HPDE6-E6E7 (cell line): ENCODE results near the gene NBPF1.
"Not testable (repeated sequence)": the region's sequence is repeated elsewhere in the genome, so short reads cannot be mapped to it uniquely, and the experiment has no call there.

Experiments used
- DNase-seq: peaks from one replicate; pipeline ENCODE4 v3.0.0; 2011; ENCODE audit warnings: missing footprints; ENCODE audit errors: extremely low spot score

The NBPF1 gene

DNA sequence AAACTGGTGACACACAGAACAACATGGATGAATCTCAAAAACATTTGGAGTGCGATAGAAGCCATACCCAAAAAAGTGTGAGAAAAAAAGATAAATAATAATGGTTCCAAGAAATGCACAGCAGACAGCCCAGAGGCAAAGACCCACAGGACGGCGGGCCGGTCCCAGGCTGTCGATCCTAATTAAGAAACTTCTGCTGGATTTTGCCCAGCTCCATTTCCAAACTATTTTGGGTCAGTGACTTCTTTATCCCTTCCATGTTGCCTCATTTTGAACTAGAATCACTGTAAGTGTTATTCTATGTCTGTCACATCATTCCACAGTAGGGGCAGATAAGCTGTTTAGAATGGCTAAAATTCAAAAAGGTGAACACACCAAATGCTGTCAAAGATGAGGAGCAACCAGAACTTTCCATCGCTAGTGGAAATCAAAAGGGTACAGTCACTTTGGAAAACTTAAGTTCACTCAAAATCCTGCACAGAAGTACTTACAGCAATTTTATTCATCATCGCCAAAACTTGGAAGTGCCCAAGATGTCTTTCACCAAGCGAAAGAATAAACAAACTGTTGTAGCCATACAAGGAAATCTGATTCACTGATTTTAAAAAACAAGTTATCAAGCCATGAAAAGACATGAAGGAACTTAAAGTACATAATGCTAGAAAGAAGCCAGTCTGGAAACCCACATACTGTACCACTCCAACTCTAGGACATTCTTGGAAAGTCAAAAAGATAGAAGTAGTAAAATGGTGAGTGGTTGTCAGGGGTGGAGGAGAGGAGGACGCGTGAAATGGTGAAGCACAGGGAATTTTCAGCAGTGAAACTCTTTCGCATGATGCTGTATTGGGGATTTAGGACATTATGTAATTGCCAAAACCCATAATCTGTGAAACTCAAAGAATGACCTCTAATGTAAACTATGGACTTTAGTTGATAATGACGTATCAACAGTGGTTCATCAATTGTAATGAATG, 7.5 kb downstream of the NBPF1 start:
- no peak for DNase-seq

GRCh38 chr1:16605213-16605525, 8.2 kb downstream of the NBPF1 start:
- no peak for DNase-seq

DNA sequence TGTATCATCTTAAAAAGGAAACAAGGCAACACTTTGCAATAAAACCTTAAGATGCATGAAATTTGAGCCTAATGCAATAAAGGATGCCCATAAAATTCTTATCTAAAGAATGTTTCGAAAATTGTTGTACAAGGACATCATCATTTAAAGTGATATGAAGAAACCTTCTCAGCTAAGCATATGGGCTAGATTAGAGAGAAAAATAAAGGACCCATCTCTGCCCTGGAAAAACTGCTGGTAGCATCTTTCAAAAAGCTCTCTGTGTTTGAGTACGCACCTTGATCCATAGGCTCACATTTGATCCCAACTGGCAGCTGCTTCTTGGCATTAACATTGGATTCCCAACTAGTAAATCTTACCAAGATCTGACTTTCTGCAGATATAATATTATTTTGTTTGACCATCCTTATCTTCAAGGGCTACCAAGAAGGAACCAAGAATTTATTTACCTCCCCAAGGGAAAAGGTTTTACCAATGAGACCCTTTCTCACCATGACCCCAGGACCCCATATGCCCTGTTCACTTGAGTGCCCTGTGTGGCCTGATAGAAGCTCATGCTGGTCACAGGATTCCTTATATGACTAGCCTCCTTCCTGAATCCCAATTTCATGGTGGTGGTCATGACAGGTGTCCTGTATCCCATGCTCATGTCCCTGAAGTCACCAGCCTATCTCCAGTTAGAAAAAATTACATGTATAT, 8.7 kb downstream of the NBPF1 start:
- DNase-seq = not testable (repeated sequence)

DNA sequence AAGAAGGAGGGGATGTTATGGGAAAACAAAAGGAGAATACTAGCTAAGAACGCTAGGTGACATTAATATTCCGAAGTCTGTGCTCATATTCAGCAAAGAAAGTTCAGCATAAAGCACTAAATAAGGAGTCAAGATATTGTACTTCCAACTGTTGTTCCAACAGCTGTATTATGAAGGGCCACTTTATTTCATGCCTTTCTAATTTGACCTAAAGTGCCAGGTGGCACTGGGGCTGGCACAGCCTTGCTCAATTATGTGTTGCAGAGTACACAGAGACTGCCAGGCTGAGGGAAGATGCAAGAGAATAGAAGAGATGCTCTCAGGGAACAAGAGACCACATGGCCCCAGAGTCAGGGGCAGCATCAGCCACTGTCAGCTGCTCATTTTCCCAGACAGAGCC, 9.7 kb downstream of the NBPF1 start:
- not testable (repeated sequence) for DNase-seq

- not testable (repeated sequence) for DNase-seq
Observed at GRCh38 chr1:16602336-16603011, 10.9 kb downstream of the NBPF1 start.

- DNase-seq = not testable (repeated sequence)
Observed at GRCh38 chr1:16600855-16601786, 12.2 kb downstream of the NBPF1 start.

DNA sequence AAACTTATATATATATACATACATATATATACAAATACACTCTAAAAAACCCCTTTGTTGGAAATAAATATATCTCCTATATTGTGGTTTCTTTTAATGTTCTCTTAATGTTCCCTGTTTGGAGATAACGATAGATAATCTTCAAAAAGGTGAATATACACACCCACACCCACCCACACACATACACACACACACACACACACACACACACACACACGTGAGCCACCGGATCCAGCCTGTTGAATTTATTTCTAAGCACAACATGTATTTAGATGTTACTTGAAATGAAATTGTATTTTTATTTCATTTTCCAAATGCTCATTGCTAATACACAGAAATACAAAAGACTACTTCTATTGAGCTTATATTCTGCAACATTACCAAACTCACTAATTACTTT, 14.0 kb downstream of the NBPF1 start:
- DNase-seq = not testable (repeated sequence)

GRCh38 chr1:16595216-16595615, 18.1 kb downstream of the NBPF1 start:
- not testable (repeated sequence) for DNase-seq

DNA sequence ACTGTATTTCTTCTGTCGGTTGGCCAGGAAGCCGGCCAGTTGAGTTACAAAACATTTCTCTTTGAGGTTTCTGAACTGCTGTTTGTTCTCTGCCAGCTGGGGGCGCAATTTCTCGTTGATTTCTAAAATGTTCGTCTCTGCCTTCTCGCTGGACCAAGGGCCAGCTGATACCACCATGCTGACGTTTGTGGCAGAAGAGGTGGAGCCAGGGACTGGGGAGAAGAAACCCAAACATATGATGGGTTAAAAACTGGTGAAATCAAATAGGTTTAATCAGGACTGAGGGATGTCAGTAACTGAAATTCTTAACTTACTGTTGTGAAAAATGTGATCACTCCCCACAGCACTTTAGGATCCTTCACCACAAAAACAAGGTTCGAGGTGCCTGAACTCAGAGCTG, 21.5 kb downstream of the NBPF1 start:
- not testable (repeated sequence) for DNase-seq

GRCh38 chr1:16588081-16588480, 25.3 kb downstream of the NBPF1 start:
- DNase-seq = not testable (repeated sequence)

GRCh38 chr1:16587639-16588038, 25.7 kb downstream of the NBPF1 start:
- DNase-seq = not testable (repeated sequence)

GRCh38 chr1:16565324-16565723, 48.0 kb downstream of the NBPF1 start:
- not testable (repeated sequence) for DNase-seq

DNA sequence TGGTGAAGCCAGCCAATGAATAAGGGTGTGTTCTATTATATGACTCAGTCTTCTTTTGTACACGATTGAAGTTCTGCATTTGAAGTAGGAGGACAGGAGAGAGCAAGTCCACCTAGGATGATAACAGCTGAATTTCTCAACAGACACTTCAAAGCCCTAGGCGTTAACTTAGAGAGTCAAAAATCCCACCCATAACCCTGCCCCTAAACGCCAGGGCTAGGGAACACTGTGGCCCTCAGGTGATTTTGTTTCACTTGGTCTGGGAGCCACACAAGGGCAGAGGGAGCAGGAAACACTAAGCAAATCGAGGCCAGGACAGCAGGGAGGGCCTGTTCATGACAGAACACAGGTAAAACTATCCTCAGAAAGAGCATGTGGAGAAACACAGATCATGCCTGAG, 52.3 kb downstream of the NBPF1 start:
- not testable (repeated sequence) for DNase-seq

DNA sequence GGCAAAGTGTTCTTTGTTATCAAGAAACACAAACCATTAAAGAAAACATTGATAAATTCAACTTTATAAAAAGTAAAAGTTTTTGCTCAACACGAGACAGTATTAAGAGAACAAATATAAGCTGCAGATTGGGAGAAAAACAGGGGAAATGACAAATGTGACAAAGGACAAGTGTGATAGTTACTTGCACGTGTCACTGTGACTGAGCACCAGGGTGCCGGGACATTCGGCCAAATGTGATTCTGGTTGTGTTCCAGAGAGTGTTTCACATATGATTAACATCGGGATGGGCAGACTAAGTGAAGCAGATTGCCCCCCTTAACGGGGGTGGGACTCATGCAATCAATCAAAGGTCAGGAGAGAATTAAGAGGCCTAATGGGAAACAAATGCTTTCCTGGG, 52.9 kb downstream of the NBPF1 start:
- not testable (repeated sequence) for DNase-seq

GRCh38 chr1:16559688-16560087, 53.7 kb downstream of the NBPF1 start:
- DNase-seq = not testable (repeated sequence)

- DNase-seq = not testable (repeated sequence)
Observed at GRCh38 chr1:16557034-16557433, 56.3 kb downstream of the NBPF1 start.

GRCh38 chr1:16553244-16553643, 60.1 kb downstream of the NBPF1 start:
- DNase-seq = not testable (repeated sequence)

- DNase-seq = not testable (repeated sequence)
Observed at GRCh38 chr1:16550212-16550918, 63.0 kb downstream of the NBPF1 start.

GRCh38 chr1:16549545-16549944, 63.8 kb downstream of the NBPF1 start:
- not testable (repeated sequence) for DNase-seq

DNA sequence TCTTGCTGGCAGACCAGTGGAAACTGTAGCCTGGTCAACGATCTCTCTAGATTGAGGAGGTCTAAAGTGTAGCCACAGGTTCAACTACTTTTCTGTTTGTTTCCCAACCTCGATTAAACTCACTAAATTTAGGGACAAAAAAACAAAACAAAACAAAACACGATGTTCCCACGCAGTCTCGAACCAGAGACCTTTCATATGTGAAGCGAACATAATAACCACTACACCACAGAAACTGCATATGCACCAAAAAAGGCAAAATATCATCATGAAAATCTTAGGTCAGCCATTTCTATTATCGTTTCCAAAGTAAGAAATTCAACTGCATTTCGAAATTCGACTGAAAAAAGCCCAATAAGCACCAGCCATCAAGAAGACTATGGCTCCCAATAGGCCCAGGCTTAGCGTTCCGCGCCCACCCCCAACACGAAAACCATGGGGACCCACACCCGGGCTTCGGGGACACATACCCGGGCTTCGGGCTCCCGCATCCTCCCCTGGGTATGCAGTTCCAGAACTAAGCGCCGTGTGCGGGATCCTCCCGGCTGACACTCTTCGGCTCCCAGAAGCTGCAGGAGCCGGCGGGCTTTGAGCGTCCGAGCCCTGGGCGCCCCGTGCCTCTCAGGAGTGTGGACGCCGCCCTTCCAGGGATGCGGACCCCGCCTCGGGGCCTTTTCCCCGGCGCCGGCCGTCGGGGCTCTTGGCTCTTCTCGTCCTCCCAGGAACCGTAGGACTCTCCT, 65.7 kb downstream of the NBPF1 start:
- DNase-seq = not testable (repeated sequence)
